GM12801 (cell line): ENCODE measurements around the gene ACAD11.

Experiments
- TF ChIP-seq, protein P1 (sequence below): IDR thresholded peaks from one replicate; pipeline ENCODE4 v1.5.1; 2011; ENCODE audit warnings: control low read depth; ENCODE audit not compliant: insufficient read length; ENCODE audit errors: extremely low read depth

The ACAD11 gene

DNA sequence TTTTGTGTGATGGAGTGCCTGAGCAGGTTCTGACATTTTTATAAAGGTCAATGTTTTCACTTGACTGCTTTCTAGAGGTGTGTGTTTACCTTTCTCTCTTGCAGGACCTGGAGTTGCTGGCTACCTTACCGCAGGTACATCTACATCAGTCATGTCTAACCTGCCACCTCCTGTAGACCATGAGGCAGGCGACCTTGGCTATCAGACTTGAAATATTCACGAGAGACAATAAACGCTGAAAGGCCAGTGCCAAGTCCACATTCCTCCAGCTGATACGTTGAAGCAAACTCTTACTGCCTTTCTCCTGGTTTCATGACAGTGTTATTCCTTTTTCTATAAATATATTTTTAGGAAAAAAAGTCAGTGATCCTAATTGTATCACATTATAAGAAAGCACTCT, 121.5 kb downstream of the ACAD11 start:
- TF ChIP-seq, protein P1, sequence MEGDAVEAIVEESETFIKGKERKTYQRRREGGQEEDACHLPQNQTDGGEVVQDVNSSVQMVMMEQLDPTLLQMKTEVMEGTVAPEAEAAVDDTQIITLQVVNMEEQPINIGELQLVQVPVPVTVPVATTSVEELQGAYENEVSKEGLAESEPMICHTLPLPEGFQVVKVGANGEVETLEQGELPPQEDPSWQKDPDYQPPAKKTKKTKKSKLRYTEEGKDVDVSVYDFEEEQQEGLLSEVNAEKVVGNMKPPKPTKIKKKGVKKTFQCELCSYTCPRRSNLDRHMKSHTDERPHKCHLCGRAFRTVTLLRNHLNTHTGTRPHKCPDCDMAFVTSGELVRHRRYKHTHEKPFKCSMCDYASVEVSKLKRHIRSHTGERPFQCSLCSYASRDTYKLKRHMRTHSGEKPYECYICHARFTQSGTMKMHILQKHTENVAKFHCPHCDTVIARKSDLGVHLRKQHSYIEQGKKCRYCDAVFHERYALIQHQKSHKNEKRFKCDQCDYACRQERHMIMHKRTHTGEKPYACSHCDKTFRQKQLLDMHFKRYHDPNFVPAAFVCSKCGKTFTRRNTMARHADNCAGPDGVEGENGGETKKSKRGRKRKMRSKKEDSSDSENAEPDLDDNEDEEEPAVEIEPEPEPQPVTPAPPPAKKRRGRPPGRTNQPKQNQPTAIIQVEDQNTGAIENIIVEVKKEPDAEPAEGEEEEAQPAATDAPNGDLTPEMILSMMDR, result no peak

DNA sequence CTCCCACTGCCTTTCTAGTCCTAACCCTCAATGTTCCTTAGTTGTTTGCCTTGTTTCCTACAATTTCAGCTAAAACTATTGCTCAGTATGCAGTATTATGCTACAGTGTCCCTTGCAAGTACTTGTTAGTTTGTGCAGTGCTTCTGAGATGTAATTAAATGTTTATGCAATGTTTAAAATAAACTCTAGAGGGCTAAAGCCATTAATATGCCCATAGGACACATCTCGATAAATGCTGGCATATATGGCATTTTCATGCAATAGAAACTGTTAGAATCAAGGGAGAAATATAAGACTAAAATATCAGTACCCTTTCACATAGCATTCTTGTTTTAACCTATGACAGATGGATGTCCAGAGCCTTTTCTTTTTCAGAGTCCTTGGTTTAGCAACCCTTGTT, 122.3 kb downstream of the ACAD11 start:
- TF ChIP-seq, protein P1, result no peak

DNA sequence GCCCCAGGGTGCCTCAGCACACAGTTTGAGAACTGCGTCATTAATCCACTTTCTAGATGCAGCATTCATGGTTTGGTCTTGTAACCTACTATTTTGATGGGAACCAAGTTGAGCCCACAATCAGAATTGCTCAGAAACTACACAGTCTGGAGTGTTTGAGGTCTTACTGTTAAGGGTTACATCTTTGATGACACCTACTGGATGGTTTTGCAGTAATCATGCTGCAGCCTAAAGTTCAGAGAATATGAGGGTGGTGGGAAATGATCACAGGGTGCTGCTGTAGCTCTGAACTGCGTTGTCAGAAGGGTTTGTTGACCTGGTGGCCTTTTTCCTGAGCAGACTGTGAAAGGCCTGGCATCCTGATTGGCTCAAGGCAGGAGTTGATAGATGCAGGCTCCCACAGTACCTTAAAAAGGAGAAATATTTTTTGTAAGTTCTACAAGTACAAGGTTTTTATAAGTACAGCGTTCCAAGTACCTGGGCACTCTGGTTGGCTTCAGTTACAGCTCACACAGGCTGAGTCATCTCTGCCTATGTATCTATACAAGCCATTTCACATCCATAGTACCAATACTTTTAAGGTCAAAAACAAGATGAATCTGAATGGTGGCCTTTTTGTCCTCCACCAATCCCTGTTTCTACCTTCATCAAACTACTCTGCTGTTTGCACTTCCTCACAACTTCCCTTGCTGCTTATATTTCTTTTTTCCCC, 123.0 kb downstream of the ACAD11 start:
- TF ChIP-seq, protein P1, result no peak

DNA sequence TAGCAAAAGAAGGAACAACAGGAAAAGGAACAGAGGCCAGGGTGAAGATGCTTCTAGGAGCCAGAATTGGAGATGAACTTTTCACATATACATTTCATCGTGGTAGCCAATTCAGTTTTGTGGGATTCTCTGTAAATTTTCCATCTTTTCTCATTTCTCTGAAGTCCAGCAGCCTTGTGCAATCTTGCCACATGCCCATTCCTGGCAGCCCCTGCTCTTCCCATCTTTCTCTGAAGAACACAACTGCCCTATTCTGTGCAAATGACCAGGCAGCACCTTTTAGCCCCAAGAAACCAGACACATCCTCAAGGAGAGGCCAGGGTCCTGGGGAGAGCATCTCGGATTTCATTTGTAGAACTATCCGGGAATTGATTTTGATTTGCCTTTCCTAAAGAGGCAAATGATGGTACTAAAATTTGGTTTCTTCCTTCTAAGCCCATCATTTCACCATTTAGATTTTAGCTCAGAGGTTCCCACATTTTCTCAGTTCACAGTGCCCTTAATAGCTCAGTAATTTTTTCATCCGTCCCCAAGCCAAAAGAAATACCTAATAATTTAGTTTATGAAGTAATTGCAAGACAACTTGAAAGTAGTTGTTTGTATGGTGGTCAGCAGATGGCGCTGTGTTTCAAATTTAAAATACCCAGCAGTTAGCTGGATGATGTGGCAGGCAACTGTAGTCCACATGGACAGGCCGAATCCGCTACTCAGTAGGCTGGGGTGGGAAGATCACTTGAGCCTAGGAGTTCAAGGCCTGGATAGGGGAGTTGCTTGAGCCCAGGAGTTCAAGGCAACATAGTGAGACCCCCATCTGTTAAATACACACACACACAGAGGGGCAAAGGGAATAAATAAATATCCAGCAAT, 123.8 kb downstream of the ACAD11 start:
- TF ChIP-seq, protein P1, result no peak

DNA sequence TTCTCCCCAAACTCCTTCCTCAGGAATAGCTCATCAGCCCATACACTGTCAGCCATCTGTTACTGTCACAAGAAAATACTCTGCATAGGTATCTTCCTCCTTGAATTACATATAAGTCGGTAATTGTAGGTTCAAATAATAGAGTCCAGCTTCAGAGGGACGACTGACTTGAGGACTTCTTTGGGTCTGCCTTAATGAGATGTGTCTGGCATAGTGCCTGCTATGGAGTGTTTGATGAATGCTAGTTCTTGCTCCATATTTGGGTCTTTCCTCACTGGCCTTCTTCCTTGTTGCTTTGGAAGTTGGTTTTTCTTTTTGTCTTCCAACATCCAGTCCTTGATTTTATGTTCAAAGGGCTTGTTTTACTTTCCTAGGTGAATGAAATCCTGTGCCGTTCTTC, 129.0 kb downstream of the ACAD11 start:
- TF ChIP-seq, protein P1, result no peak

DNA sequence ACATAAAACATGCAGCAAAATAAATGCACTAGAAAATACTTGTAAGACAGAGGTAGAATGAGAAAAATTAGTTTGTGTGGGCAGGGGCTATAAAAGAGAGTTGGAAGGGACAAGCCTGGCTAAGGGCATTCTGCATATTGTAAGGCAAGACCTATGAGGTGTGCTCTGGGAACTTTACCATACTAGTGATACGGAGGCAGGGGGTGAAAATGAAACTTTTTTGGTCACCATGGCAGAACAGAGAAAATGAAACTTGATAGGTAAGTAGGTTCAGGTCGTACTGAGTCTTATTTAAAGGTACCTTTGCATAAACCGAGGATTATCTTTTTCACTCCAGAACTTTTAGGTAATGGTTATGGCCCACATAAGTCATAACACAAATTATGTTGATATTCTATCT, 137.3 kb downstream of the ACAD11 start:
- TF ChIP-seq, protein P1, result no peak

DNA sequence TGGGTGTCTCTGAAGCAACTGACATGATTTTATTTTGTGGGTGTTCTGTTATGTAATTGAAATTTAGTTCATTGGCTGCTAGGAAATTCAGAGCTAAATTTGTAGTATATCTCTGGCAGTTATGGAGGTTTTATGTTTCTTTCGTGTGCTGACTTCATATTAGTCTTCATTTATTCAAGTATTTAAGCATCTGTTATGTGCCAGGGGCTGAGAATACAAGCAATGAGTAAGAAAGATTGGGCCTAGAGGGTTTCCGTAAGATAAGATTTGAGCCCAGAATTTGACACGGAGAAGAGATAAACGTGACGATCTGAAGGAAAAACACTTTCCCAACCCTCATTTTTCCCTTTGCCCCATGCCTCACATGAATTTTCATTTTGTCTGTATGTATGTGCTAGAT, 137.7 kb downstream of the ACAD11 start:
- TF ChIP-seq, protein P1, result no peak
